Fibroblast of skin of left biceps (primary cell): ENCODE results near the gene PBLD.

ENCODE experiments used
- DNase-seq, 2 experiments: peaks; one replicate each; pipeline ENCODE4 v3.0.0-alpha.2; 2013; ENCODE audit warnings: low read depth in 2 of 2

PBLD gene

DNA sequence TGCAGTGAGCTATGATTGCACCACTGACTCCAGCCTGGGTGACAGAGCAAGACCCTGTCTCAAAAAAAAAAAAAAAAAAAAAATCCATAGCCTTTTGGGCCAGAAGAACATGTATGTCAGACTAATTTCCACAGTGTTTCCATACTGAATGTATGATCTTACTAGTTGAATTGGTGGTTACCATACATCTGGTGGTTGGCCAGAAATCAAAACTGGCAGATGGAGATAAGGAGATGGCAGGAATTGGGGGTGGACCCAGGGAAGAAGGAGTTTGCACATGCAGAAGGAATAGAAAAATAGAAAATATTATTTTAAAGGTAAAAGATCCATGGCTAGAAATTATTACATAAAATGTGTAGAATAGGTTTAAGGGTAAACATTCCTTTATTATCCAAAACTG is 97.1 kb downstream of the PBLD start:
- no peak for DNase-seq

DNA sequence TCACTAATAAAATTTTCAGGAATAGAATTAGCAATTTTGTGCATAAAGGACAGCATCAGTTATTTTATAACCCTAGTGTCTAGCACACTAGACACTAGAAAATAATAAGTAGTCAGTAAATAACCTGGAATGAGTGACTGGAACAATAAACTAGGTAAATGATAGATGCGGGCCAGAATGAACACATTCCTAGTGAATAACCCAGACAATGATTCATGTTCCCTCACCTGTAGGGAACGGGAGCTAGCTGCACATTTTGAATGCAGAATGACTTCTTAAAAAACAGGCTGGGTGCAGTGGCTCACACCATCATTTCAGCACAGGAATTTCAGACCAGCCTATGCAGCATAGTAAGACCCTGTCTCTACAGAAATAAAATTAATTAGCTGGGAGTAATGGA is 97.6 kb downstream of the PBLD start:
- no peak for DNase-seq

DNA sequence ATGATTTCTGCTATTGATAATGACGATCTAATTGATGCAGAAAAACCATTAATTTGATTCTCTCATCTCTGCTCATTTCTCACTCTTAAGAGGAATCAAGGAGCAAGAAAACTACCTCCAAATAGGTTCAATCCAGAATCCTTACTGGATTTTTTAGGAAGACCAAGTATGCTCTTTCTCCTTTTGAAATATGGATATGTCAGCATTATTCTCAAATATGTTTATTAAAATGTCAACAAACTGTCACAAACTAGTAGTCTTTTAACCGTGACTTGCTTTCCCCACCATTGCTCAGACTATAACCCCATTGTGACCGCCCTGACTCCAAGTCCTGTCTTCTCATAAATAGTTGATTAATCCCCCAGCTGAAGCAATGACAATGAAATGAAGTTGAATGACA is 99.7 kb downstream of the PBLD start:
- no peak for DNase-seq
